ENCODE measurements around the gene TOX2.
A peak's percentile ranks its signal among the peaks of the same experiment; 100 is the strongest.

The TOX2 gene

DNA sequence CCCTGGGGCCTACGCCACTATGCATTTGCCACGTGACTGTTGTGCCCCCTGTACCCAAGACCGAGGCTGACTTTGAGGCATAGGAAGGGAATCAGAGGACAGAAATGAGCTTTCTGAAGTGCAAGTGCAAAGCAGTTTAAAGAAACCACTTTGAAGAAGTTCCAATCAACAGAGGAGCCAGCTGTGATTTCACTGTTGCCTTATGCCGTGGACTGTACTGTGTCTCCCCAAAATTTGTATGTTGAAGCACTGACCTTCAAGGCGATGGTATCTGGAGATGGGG is 161.2 kb downstream of the TOX2 start:
- DNase-seq (ENCODE audit: low spot score): no peak

GRCh38 chr20:44079291-44079690 is 164.6 kb downstream of the TOX2 start:
- DNase-seq (ENCODE audit: low spot score): no peak

- DNase-seq (ENCODE audit: low spot score): no peak
These were observed 165.4 kb downstream of the TOX2 start for GRCh38 chr20:44080064-44080463.

- peak; percentile 88 for DNase-seq (ENCODE audit: low spot score)
These were observed 166.1 kb downstream of the TOX2 start for GRCh38 chr20:44080646-44081267.

DNA sequence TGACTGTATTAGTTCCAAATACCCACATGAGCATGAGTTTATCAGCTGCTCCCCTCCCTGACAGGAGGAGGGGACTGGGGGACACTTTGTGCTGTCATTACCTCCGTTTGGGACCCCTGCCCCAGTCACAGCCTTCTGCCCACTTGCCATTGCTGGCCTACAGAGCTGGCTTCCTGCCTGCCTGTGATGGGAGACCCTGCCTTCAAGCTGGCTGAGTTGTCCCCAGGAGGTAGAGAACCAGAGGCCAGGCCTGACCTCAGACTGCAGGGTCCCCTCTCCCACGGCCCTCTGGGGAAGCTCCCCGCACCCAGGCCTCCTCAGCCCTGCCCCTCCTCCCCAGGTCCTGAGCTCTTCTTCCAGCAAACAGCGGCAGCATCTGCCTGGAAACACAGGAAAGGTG is 166.8 kb downstream of the TOX2 start:
- no peak for DNase-seq (ENCODE audit: low spot score)

- no peak for DNase-seq (ENCODE audit: low spot score)
These were observed 167.2 kb downstream of the TOX2 start for GRCh38 chr20:44081888-44082287.

DNA sequence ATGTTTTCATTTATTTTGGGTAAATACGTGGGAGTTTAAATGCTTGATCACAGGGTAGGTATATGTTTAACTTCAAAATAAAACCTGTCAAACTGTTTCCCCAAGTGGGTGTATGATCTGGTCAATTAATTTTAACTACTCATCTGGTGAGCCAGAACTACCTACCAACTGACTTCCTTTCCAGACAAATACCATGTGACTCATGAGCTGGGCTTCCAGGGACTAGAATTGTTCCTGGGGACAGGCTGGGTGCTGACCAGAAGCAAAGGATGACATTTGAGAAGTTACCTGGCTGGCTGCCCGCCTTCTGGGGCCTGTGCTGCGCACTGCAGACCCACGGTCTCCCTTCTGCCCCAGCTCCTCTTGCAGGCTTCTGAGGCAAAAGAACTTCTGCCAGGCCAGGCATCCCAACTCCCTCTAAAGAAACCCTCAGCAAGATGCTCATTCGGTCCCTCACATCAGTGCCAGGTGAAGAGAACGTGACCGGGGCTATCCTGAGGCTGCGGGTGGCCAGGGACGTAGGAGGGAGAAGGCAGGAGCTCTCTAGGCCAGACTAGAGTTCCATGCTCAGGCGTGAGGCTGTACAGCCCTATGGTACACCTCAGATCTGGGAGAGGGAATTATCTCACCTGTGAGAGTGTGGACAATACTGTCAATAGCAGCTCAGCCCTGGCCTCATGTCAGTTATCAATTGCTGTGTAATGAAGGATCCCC is 168.7 kb downstream of the TOX2 start:
- DNase-seq (ENCODE audit: low spot score): peak; percentile 59

DNA sequence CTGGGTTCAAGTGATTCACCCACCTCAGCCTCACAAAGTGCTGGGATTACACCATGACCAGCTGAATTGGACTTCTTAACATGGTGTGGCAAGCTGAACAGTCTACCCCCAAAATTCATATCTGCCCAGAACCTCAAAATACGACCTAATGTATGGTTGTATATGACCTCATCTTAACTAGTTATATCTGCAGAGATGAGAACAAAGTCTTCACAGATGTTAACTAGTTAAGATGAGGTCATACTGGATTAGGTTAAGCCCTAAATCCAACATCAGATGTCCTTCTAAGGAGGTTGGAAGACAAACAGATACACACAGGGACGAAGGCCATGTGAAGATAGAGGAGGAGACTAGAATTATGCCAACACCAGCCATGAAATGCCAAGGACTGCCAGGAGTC is 169.8 kb downstream of the TOX2 start:
- no peak for DNase-seq (ENCODE audit: low spot score)

DNA sequence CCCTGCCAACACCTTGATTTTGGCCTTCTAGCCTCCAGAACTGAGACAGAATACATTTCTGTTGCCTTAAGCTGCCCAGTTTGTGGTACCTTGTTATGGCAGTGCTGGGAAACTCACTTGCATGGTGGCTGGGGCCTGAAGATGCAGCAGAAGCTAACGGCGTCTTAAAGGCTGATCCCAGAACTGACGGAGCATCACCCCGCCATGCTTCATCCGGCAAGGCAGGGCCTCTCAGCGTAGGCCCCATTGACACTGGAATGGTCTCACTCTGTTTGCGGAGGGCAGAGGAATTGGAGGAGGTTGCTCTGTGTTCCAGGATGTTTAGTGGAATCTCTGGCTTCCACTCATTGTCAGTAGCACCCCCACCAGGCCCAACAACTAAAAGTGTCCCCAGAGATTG is 170.2 kb downstream of the TOX2 start:
- no peak for DNase-seq (ENCODE audit: low spot score)

DNA sequence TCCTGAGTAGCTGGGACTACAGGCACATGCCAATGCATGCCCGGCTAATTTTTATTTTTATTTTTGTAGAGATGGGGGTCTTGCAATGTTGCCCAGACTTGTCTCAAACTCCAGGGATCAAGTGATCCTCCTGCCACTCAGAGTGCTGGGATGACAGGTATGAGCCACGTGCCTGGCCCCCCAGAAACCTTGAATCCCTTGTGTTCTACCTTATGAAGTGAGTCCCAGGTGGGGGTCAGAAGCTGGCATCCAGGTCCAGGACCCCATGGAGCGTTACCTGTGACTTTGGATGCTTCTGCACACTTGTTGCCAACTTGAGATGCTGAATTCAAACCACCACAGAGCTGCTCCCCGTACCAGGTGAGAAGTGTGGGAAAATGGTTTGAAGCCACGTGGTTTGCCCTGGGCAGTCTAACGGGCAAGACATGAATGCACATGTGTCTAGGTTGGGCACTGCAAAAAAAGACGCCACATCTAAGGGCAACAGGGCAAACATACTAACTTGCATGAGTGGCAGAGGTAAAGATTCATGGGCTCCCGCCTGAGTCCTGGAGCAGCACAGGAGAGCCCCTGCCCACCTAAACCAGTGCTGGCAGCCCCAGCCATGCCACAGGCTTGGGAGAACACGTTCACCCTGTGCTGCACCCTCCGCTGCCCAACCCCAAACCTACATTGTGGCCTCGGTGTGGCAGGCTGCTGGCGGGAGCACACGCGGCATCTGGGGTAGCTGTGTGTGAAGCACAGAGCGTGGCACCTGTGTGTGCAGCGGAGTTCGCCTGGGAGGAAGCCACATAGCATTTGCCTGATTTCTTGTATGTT is 171.2 kb downstream of the TOX2 start:
- no peak for DNase-seq (ENCODE audit: low spot score)

DNA sequence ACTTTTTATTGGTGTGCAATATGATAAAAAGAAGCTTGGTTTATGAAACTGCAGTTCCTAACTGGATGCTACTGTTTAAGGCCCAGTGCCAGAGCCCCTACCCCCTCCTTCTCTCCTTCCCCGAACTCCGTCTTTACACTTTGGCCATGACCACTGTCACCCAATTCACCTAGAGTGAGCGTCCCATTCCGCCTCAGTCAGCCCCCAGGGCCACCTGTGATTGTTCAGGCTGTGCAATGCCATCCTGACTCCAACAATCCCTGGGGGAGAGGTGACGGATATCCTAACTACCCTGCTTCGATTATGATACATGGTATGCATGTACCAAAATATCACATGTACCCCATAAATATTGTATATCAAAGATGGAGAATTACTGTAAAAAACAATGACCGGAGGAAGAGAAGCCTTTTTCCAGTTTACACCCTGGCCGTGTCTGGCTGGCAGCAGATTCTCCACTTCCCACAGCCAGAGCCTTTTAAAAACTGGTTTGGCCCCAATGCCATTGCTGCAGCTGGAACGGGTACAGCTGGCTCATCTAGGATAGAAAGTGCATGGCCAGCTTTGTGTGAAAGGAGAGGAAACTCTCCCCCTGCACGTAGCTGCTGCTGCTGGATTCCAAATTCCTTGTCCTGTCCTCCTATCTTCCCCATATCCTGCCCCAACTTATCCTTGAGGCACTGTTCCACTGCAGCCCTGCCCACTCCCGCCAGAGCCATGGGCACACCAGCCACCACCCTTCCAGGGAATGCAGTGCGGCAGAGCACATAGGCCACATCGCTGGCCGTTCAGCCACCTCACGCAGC is 172.6 kb downstream of the TOX2 start:
- no peak for DNase-seq (ENCODE audit: low spot score)

- DNase-seq (ENCODE audit: low spot score): no peak
These were observed 173.1 kb downstream of the TOX2 start for GRCh38 chr20:44087857-44088120.

DNA sequence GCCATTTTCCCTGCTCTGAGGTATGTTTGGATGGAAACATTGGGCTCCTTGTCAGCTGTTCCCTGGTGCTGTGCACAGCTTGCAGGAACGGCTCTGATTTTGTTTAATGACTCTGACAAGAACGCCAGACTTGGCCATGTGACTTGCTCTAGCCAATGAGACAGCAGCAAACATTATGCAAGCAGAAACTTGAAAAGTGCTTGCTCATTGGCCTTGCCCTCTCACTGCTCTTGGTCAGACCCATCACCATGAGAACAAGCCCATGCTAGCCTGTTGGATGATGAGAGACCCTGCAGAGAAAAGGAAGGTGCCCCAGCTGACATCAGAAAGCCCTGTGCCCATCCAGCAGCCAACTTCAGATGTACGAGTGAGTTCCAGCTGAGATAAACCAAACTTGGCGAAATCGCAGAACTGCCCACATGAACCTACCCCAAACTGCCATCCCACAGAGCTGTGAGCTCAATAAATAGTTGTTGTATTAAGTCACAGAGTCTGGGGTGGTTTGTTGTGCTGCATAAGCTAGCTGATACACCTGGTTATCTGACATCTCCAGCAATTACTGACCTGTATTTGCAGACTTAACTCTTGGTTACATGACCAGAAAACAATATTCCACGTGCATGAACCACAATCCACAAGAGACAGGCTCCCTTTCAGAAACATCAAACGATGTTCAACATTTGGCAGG is 175.5 kb downstream of the TOX2 start:
- peak; percentile 59 for DNase-seq (ENCODE audit: low spot score)

- no peak for DNase-seq (ENCODE audit: low spot score)
These were observed 176.4 kb downstream of the TOX2 start for GRCh38 chr20:44091026-44091425.

DNA sequence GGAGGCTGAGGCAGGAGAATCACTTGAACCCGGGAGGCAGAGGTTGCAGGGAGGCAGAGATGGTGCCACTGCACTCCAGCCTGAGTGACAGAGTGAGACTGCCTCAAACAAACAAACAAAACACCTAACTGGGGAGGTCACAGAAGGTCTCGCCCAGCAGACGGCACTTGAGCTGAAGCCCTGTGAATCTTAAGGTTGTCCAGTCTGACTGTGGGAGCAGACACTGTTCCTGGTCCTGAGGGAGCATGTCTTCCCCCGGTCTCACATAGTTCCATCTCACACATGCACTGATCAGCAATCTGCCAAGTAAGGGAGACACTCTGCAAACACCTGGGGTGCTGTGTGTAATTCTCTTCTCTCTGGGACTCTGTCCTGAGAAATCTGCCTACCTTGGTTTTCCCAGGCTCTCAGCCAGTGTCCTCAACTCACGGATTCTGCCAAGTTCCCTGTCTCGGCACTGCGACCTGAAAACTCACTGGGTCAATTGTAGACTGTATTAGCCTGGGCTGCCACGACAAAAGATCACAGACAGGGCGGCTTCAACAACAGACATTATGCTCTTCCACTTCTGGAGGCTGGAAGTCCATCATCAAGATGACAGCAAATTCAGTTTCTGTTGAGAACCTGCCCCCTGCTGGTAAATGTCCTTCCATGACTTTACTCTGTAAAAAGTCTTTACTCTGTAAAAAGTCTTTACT is 178.0 kb downstream of the TOX2 start:
- DNase-seq (ENCODE audit: low spot score): peak; percentile 57

GRCh38 chr20:44093249-44093582 is 178.6 kb downstream of the TOX2 start:
- DNase-seq (ENCODE audit: low spot score): no peak

DNA sequence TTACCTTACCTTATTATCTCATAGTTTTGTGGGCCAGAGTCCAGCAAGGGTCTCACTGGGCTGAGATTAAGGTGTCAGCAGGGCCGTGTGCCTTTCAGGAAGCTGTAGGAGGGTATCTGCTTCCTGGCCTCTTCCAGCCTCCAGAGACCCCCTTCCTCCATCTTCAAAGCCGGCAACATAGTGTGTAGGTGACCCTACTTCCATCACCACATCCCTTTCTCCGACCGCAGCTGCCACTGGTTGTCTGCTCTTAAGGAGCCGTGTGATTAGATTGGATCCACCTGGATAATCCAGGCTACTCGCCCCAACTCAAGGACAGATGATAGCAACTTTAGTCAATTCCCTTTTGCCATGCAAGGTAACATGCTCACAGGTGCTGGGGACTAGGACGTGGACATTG is 181.2 kb downstream of the TOX2 start:
- DNase-seq (ENCODE audit: low spot score): no peak

- DNase-seq (ENCODE audit: low spot score): no peak
These were observed 183.0 kb downstream of the TOX2 start for GRCh38 chr20:44097521-44098255.

DNA sequence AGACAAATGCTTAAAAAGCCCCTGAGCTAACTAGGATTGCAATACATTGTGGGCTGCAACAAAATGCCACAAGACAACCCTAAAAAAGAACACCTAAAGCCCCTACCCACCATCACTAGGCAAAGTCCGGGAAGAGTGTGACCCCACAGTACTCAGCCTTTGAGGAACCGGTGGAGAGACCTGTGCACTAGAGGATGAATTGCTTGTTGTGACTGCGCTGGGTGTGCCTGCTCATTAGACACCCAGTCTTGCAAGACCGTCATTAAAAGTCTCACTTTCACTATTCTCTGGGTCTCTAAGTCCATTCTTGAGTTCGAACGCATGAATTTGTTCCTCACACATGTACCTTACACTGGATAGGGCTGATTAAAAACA is 183.6 kb downstream of the TOX2 start:
- no peak for DNase-seq (ENCODE audit: low spot score)

GRCh38 chr20:44098657-44099056 is 184.0 kb downstream of the TOX2 start:
- DNase-seq (ENCODE audit: low spot score): no peak

DNA sequence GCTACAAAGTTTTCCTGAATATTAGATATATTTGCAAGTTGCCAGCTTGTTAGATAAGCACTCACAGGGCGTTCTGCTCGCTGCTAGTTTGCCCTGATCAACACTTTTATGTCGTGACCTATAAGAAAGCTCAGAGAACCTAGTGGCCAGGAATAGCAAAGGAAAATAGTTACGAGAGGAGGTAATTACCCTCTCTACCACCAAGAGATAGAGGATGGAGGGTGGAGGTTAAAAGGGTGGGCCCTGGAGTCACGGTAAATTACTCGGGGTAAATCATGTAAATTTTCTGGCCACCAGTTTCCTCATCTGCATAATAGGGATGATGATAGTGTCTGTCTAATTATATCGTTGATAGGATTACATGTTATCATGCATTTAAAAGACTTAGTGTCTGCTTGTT is 185.2 kb downstream of the TOX2 start:
- no peak for DNase-seq (ENCODE audit: low spot score)

Data from GM03348 (cell line).